Measurements from ENCODE around the gene SFTPA1. TPM values are rescaled to one million over a fixed set of nuclear protein-coding genes. Genes with fewer than 3 reads are reported as not detected.
"Not testable (repeated sequence)": the region's sequence is repeated elsewhere in the genome, so short reads cannot be mapped to it uniquely, and the experiment has no call there.

The SFTPA1 gene
- polyA plus RNA-seq, 1 of the 3 experiments (the other 2 are of a cell fraction) = not detected

- TF ChIP-seq GATA2 (CRISPR knock-in tag; IDR thresholded peaks at IDR 0.05) (no peak), YY1 (IDR thresholded peaks at IDR 0.05; ENCODE audit: low read depth) (no peak), RXRA (IDR thresholded peaks at IDR 0.05; ENCODE audit: borderline replicate concordance, low read depth) (no peak), EZH2phosphoT487 (IDR thresholded peaks at IDR 0.05; ENCODE audit: borderline replicate concordance, low read depth) (no peak), FOSL2 (IDR thresholded peaks at IDR 0.05; ENCODE audit: borderline replicate concordance, low read depth) (no peak), TEAD4 (IDR thresholded peaks at IDR 0.05; ENCODE audit: borderline replicate concordance, insufficient read depth) (no peak), ELF1 (IDR thresholded peaks at IDR 0.05) (no peak), CTCF (IDR thresholded peaks at IDR 0.05) (no peak), USF1 (IDR thresholded peaks at IDR 0.05; ENCODE audit: borderline replicate concordance, low read depth) (no peak), TCF12 (IDR thresholded peaks at IDR 0.05) (no peak), IRF3 (IDR thresholded peaks at IDR 0.05; ENCODE audit: low read depth, low read length) (no peak), EP300 (IDR thresholded peaks at IDR 0.05; ENCODE audit: borderline replicate concordance in 1 of 2, low read depth in 1 of 2, low read length in 1 of 2) (no peak), RFX5 (IDR thresholded peaks at IDR 0.05; ENCODE audit: low read length) (no peak), GABPA (IDR thresholded peaks at IDR 0.05; ENCODE audit: low read depth) (no peak), PBX3 (IDR thresholded peaks at IDR 0.05) (no peak), RCOR1 (IDR thresholded peaks at IDR 0.05; ENCODE audit: low read length) (no peak), SIN3A (IDR thresholded peaks at IDR 0.05; ENCODE audit: borderline replicate concordance, low read depth, low read length) (no peak)
- H3F3A ChIP-seq (replicated peaks; ENCODE audit: insufficient read depth) = no peaks in the 10 kb centered on the region
- no peak overlapping the region for H3K27ac ChIP-seq (ENCODE audit: low read depth in 2 of 2, low read length in 1 of 2)
- no peak overlapping the region for H3K9ac ChIP-seq
- H3K79me2 ChIP-seq (ENCODE audit: insufficient read depth) = no peaks in the 10 kb centered on the region
- POLR2A ChIA-PET = no interaction called here
- H3K9me2 ChIP-seq = 0 out of 2 replicates have a peak, but pooled peaks cover under 1% of the 10 kb centered on the region
- H4K20me1 ChIP-seq (ENCODE audit: insufficient read depth) = no peaks in the 10 kb centered on the region
- no peaks in the 10 kb centered on the region for H3K36me3 ChIP-seq (replicated peaks in 1 of 2; ENCODE audit: control insufficient read depth in 1 of 2, insufficient read depth in 2 of 2, low read length in 1 of 2)
- 35% methylated on average over 4 of the region's 4 CpGs for WGBS (ENCODE audit: low lambda C conversion rate)
- H3K4me3 ChIP-seq (ENCODE audit: low read depth in 2 of 2, low read length in 1 of 2) = no peak overlapping the region
- no peak overlapping the region for H3K4me2 ChIP-seq
- DNase-seq = no peak
- H3K4me1 ChIP-seq (ENCODE audit: control insufficient read depth in 1 of 2, insufficient read depth in 2 of 2, low read depth in 1 of 2, low read length in 1 of 2) = no peaks in the 10 kb centered on the region
- H3K27me3 ChIP-seq (ENCODE audit: insufficient read depth) = peaks cover 11% of the 10 kb centered on the region; the same call in 1 of the 2 replicates
- CTCF ChIA-PET = interaction anchor here (0.9 to 1.8 kb wide), 7 partner anchors 8 to 587 kb away, joined by 3 to 9 read pairs (median 4); no protein-coding TSS in a partner anchor
- no peak overlapping the region for H2AFZ ChIP-seq (ENCODE audit: low read depth)
- no peaks in the 10 kb centered on the region for H3K9me3 ChIP-seq
Measured at GRCh38 chr10:79563426-79563825, 47.3 kb upstream of the SFTPA1 start.

GRCh38 chr10:79570624-79571023 lies 40.1 kb upstream of the SFTPA1 start:
- H3K36me3 ChIP-seq (replicated peaks in 1 of 2; ENCODE audit: control insufficient read depth in 1 of 2, insufficient read depth in 2 of 2, low read length in 1 of 2); H3K4me2 ChIP-seq; H3K9me3 ChIP-seq; H2AFZ ChIP-seq (ENCODE audit: low read depth); H3K4me1 ChIP-seq (ENCODE audit: control insufficient read depth in 1 of 2, insufficient read depth in 2 of 2, low read depth in 1 of 2, low read length in 1 of 2); H3K4me3 ChIP-seq (ENCODE audit: low read depth in 2 of 2, low read length in 1 of 2); DNase-seq; POLR2A ChIA-PET; H3K9ac ChIP-seq; H3F3A ChIP-seq (replicated peaks; ENCODE audit: insufficient read depth); H3K27ac ChIP-seq (ENCODE audit: low read depth in 2 of 2, low read length in 1 of 2); H4K20me1 ChIP-seq (ENCODE audit: insufficient read depth); H3K9me2 ChIP-seq; H3K27me3 ChIP-seq (ENCODE audit: insufficient read depth); H3K79me2 ChIP-seq (ENCODE audit: insufficient read depth): not testable (repeated sequence)
- WGBS (ENCODE audit: low lambda C conversion rate) = 3% methylated on average over 3 of the region's 6 CpGs
- CTCF ChIA-PET = interaction anchor here (2.3 kb wide), 1 partner anchor 8 kb away, joined by 9 read pairs; no protein-coding TSS in a partner anchor

Measured in SK-N-SH (cell line).